ENCODE measurements around the gene RESF1. TPM values are rescaled to one million over a fixed set of nuclear protein-coding genes. Genes with fewer than 3 reads are reported as not detected.

Gene RESF1
- total and polyA plus RNA-seq, 12 donors = 8.8 to 71.5 (median 19.3) TPM

DNA sequence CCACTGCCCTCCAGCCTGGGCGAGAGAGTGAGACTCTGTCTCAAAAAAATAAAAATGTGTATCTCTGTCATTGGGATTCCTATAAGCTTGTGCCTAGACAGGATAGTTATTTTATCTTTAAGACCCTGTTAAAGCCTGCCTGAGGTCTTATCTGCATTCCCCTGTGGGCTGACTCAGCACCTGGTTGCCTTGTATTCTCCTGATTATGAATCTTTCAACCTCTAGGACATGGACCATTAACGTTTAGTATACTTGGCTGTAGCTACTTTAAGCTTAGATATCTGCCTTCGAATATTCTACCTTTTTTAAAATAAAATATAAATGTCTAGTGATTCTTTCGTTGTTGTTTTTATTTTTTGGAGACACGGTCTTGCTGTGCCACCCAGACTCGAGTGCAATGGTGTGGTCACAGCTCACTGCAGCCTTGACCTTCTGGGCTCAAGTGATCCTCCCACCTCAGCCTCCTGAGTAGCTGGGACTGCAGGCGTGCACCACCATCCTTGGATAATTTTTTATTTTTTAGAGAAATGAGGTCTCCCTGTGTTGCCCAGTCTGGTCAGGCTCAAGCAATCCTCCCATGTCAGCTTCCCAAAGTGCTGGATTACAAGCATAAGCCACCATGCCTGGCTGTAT, 41.3 kb downstream of the RESF1 start:
- Histone ChIP-seq H3K27me3 (no peaks in the 10 kb centered on the region), H3K4me1 (peaks cover 0 to 8% (median 0%) of the 10 kb centered on the region in 9 donors), H3K36me3 (peaks cover 0 to 63% (median 41%) of the 10 kb centered on the region in 9 donors), H3K4me3 (no peak overlapping the region), H3K9me3 (no peaks in the 10 kb centered on the region), H3K27ac (no peak overlapping the region)
- no peak for ATAC-seq
- TF ChIP-seq, protein P1, sequence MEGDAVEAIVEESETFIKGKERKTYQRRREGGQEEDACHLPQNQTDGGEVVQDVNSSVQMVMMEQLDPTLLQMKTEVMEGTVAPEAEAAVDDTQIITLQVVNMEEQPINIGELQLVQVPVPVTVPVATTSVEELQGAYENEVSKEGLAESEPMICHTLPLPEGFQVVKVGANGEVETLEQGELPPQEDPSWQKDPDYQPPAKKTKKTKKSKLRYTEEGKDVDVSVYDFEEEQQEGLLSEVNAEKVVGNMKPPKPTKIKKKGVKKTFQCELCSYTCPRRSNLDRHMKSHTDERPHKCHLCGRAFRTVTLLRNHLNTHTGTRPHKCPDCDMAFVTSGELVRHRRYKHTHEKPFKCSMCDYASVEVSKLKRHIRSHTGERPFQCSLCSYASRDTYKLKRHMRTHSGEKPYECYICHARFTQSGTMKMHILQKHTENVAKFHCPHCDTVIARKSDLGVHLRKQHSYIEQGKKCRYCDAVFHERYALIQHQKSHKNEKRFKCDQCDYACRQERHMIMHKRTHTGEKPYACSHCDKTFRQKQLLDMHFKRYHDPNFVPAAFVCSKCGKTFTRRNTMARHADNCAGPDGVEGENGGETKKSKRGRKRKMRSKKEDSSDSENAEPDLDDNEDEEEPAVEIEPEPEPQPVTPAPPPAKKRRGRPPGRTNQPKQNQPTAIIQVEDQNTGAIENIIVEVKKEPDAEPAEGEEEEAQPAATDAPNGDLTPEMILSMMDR (IDR thresholded peaks at IDR 0.05) = no peak
- intact Hi-C loops (cut with DNase I) = no loop called here
- no peak for DNase-seq
- 91% methylated on average over 7 of the region's 7 CpGs for WGBS, 2 donors

DNA sequence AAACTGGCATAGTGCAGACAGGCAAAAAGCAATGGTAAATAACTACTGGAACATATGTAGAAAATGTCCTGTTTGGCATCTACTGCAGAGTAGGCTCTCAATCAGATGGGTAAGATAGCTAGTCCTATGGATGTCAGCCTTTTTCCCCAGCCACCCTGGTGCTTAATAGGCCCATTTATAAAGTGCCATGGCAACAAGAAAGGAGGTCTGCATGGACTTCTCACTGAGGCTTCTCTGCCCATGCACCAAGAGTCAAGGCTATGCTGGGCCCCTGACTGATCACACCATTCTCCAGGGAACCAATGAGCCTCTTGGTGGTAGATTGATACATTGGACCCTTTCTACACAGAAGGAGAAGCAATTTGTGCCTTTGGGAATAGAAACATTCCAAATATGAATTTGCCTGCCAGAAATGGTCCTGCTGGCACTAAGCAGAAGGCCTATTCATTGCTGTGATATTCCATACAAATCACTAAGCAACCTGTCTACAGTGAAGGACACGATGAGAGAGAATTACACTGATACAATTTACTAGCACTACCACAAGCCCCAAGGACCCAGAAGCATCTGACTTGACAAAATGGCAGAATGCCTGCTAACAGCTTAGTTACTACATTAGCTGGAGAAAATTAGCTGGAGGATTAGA, 43.8 kb downstream of the RESF1 start:
- no peak overlapping the region for H3K4me3 ChIP-seq
- peak overlapping the region in 1 of 10 donors; percentile 18 for H3K27ac ChIP-seq
- TF ChIP-seq, protein P1 (IDR thresholded peaks at IDR 0.05) = no peak
- intact Hi-C loops (cut with DNase I) = no loop called here
- H3K9me3 ChIP-seq = no peaks in the 10 kb centered on the region
- H3K27me3 ChIP-seq = no peaks in the 10 kb centered on the region
- peaks cover 0 to 43% (median 21%) of the 10 kb centered on the region in 9 donors for H3K36me3 ChIP-seq
- peaks cover 0 to 8% (median 0%) of the 10 kb centered on the region in 9 donors for H3K4me1 ChIP-seq
- ATAC-seq (peak in 2 of 8 donors; percentile 60 to 67), DNase-seq (no peak)
- 26 to 38% methylated on average over 1 of the region's 1 CpG for WGBS, 2 donors

DNA sequence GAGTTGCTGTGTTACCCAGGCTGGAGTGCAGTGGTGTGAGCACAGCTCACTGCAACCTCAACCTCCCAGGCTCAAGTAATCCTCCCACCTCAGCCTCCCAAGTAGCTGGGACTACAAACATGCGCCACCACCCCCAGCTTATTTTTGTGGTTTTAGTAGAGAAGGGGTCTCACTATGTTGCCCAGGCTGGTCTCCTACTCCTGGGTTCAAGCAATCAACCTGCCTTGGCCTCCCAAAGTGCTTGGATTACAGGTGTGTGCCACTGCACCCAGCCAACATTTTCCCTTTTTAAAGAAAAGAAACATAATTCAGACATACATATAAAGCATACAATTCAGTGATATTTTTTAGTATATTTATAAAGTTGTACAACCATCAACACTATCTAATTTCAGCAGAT, 44.4 kb downstream of the RESF1 start:
- TF ChIP-seq, protein P1 (IDR thresholded peaks at IDR 0.05) = no peak
- H3K27ac ChIP-seq = no peak overlapping the region
- intact Hi-C loops (cut with DNase I) = no loop called here
- H3K4me3 ChIP-seq = no peak overlapping the region
- no peaks in the 10 kb centered on the region for H3K27me3 ChIP-seq
- peaks cover 0 to 36% (median 14%) of the 10 kb centered on the region in 9 donors for H3K36me3 ChIP-seq
- 96 to 97% methylated on average over 1 of the region's 1 CpG for WGBS, 2 donors
- DNase-seq (no peak), ATAC-seq (no peak)
- no peaks in the 10 kb centered on the region for H3K9me3 ChIP-seq
- peaks cover 0 to 8% (median 0%) of the 10 kb centered on the region in 9 donors for H3K4me1 ChIP-seq

DNA sequence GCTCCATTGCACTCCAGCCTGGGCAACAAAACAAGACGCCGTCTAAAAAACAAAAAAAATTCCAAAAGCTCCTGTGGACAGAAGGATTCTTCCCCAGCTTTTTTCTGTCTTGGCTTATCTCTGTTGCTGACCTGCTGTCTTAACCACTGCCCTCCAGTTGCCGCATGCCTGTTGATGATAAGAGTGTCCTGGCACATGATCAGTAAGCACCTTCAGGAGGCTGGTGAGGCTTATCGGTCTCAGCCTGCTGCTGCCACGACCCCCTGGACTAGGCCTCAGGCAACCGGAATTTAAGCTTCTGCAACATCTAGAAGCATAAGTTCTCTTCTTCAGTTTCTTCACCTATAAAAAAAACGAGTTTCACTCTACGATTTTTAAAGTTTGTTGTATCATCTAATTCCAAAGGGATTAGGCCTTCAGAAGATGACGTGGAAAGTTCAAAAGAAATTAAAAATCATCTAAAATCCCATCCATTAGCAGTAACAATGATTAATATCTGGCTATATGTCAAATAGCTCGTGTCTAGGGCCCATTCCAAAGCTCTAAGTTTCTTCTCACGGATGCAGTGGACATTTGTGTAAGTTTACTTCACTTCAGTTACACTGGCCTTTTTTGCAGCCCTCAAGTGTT, 46.4 kb downstream of the RESF1 start:
- no peak overlapping the region for H3K27ac ChIP-seq
- H3K9me3 ChIP-seq = no peaks in the 10 kb centered on the region
- H3K4me3 ChIP-seq = no peak overlapping the region
- H3K27me3 ChIP-seq = no peaks in the 10 kb centered on the region
- 54 to 56% methylated on average over 11 of the region's 11 CpGs for WGBS, 2 donors
- TF ChIP-seq, protein P1 (IDR thresholded peaks at IDR 0.05) = no peak
- DNase-seq (no peak), ATAC-seq (no peak)
- peaks cover 0 to 8% (median 0%) of the 10 kb centered on the region in 9 donors for H3K4me1 ChIP-seq
- intact Hi-C loops (cut with DNase I) = no loop called here
- peaks cover 0 to 18% (median 0%) of the 10 kb centered on the region in 9 donors for H3K36me3 ChIP-seq

Other genes with a start within 250 kb of the RESF1 start
- gene AMN1, start 230.4 kb upstream of the RESF1 start, total RNA-seq = 10 to 100 TPM; 12.7 to 24.9 (median 14.6) TPM
- 10 to 100 TPM; 11.3 to 12.1 TPM for gene AMN1, start 230.4 kb upstream of the RESF1 start, polyA plus RNA-seq
- gene BICD1, start 147.4 kb downstream of the RESF1 start, total RNA-seq = 10 to 100 TPM in 4 of 10 donors, 1 to 10 TPM in 6; 4.7 to 14.7 (median 9.6) TPM
- gene BICD1, start 147.4 kb downstream of the RESF1 start, polyA plus RNA-seq = 1 to 10 TPM; 2.5 to 4.2 TPM